Measurements from ENCODE around the gene DOHH.
"Not testable (repeated sequence)": the region's sequence is repeated elsewhere in the genome, so short reads cannot be mapped to it uniquely, and the experiment has no call there.

The DOHH gene

GRCh38 chr19:3518659-3519058 is 18.2 kb upstream of the DOHH start:
- DNase-seq = no peak

GRCh38 chr19:3518255-3518654 is 17.8 kb upstream of the DOHH start:
- no peak for DNase-seq

- no peak for DNase-seq
Measured at GRCh38 chr19:3517638-3518037, 17.2 kb upstream of the DOHH start.

- DNase-seq = peak; percentile 18
Measured at GRCh38 chr19:3516675-3517207, 16.3 kb upstream of the DOHH start.

- no peak for DNase-seq
Measured at GRCh38 chr19:3515891-3516422, 15.5 kb upstream of the DOHH start.

GRCh38 chr19:3514930-3515329 is 14.5 kb upstream of the DOHH start:
- no peak for DNase-seq

GRCh38 chr19:3513229-3514140 is 13.0 kb upstream of the DOHH start:
- no peak for DNase-seq

- no peak for DNase-seq
Measured at GRCh38 chr19:3512562-3513228, 12.2 kb upstream of the DOHH start.

- DNase-seq = no peak
Measured at GRCh38 chr19:3511506-3512251, 11.2 kb upstream of the DOHH start.

- DNase-seq = no peak
Measured at GRCh38 chr19:3510727-3511126, 10.3 kb upstream of the DOHH start.

- no peak for DNase-seq
Measured at GRCh38 chr19:3509566-3509989, 9.1 kb upstream of the DOHH start.

GRCh38 chr19:3508771-3509535 is 8.5 kb upstream of the DOHH start:
- DNase-seq = no peak

- DNase-seq = not testable (repeated sequence)
Measured at GRCh38 chr19:3508121-3508661, 7.7 kb upstream of the DOHH start.

GRCh38 chr19:3507371-3508120 is 7.1 kb upstream of the DOHH start:
- DNase-seq = peak; percentile 39

GRCh38 chr19:3506384-3507340 is 6.2 kb upstream of the DOHH start:
- peak; percentile 35 for DNase-seq

- DNase-seq = peak; percentile 99
Measured at GRCh38 chr19:3505598-3506383, 5.3 kb upstream of the DOHH start, which contains the start of gene FZR1. Gene FZR1 (plus strand): TSS chr19:3506311. CDS start chr19:3522990, 16,679 bp downstream.

GRCh38 chr19:3504735-3505134 is 4.3 kb upstream of the DOHH start:
- DNase-seq = no peak

GRCh38 chr19:3503036-3503572 is 2.6 kb upstream of the DOHH start:
- no peak for DNase-seq

Measured in T-helper 9 cell (primary cell).